Measurements from ENCODE around the gene GUCD1. TPM values are rescaled to one million over a fixed set of nuclear protein-coding genes. Genes with fewer than 3 reads are reported as not detected.
A peak's percentile ranks its signal among the peaks of the same experiment; 100 is the strongest.

Gene GUCD1
- polyA plus RNA-seq, 1 donor (not counting 4 experiments of a cell fraction or from before 2014, with no cell fraction given) = 43.0 TPM

DNA sequence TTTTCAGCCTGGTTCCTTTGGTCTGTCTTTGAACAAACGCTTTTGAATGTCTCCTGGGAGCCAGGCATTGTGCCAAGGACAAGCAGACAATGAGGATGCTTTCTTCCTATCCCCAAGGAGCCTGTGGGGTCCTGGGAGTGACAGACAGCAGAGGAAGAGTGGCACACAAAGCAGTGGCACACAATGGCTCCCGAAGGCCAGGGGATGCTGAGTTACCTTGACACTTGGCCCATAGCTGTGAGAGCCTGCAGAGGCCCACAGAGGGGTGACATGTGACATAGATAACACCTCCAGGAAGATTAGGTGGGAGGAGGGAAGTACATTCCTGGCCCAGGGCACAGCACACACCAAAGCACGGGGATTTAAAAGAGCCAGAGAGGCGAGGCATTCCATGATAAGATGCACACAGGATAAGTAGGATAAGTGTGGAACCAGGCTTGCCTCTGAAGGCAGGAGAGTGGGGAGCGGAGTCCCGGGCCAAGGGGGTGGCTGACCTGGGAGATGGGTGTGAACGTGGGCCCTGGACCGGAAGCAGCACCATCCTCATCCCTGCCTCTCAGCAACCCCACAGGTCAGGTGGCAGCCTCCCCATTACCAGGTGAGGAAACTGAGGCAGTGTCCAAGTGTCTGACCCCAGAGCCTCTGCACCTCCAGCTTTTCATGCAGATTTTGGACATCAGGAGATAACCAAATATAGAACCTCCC is 53.5 kb downstream of the GUCD1 start:
- Histone ChIP-seq H3K27me3 (ENCODE audit: control insufficient read depth, extremely low read depth, insufficient read depth, low read length) (no peaks in the 10 kb centered on the region), H3K79me2 (ENCODE audit: control insufficient read depth, insufficient read depth, low read length) (no peaks in the 10 kb centered on the region), H3K27ac (ENCODE audit: control insufficient read depth, insufficient read depth, low read length) (no peak overlapping the region), H3K36me3 (ENCODE audit: control insufficient read depth in 2 of 2, extremely low read depth in 1 of 2, insufficient read depth in 2 of 2, low read length in 2 of 2) (no peaks in the 10 kb centered on the region), H3K4me2 (ENCODE audit: control insufficient read depth, extremely low read depth, insufficient read depth, low read depth, low read length) (no peak overlapping the region), H3K9me1 (ENCODE audit: control insufficient read depth, extremely low read depth, insufficient read depth, low read length) (no peaks in the 10 kb centered on the region), H2AFZ (ENCODE audit: control insufficient read depth, low read length) (no peak overlapping the region), H3K9ac (ENCODE audit: control insufficient read depth, extremely low read depth, insufficient read depth, low read length) (no peak overlapping the region), H3K4me1 (ENCODE audit: control insufficient read depth, extremely low read depth, insufficient read depth, low read length) (peaks cover 5% of the 10 kb centered on the region), H3K9me3 (ENCODE audit: control insufficient read depth, low read depth, low read length) (no peaks in the 10 kb centered on the region), H4K20me1 (ENCODE audit: control insufficient read depth, extremely low read depth, insufficient read depth, low read length) (no peaks in the 10 kb centered on the region), H3K4me3 (ENCODE audit: control insufficient read depth in 2 of 3, extremely low read depth in 1 of 3, insufficient read depth in 2 of 3, low read depth in 1 of 3, low read length in 3 of 3) (no peak overlapping the region)
- dilution Hi-C loops (cut with MboI; ENCODE audit: extremely low pct_ligation_motif_present, low sequenced_read_pairs) = no loop called here
- FAIRE-seq (no peak), DNase-seq (ENCODE audit: low read depth, low spot score) (no peak)
- TF ChIP-seq CTCF (optimal IDR thresholded peaks at IDR 0.05 in 1 of 3, IDR thresholded peaks at IDR 0.05 in 1 of 3, conservative IDR thresholded peaks at IDR 0.05 in 1 of 3; ENCODE audit: extremely low read depth in 1 of 3, insufficient read depth in 2 of 3, low read length in 3 of 3) = no peak
- no peak for TF ChIP-seq EZH2 (IDR thresholded peaks at IDR 0.05; ENCODE audit: low read length)

DNA sequence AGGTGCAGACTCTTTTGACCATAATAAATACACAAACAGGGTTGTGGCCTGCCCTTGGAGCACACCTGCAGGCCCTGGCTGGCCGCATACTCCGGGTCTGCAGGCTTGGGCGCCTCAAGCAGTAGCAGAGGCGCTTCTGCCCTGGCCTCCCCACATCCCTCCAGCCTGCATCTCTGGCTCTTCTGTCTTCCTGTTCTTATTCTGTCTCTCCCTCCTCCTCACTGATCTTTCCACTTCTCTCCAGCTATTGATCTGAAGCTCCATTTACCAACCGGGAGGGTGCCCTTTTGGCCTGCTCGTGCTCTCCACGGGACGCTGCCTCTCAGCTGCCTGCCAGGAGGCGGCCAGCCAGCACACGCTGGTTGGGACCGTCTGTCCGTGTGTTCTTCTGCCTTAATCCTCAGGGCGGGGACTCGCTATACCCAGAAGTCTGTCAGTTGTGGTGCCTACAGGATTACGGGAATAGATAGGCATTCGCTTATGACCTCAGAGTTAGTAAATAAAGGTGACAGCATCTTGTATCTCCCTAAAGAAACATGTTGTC is 54.6 kb downstream of the GUCD1 start:
- no peak for DNase-seq (ENCODE audit: low read depth, low spot score)
- peak overlapping the region; percentile 25 for H2AFZ ChIP-seq (ENCODE audit: control insufficient read depth, low read length)
- no peaks in the 10 kb centered on the region for H4K20me1 ChIP-seq (ENCODE audit: control insufficient read depth, extremely low read depth, insufficient read depth, low read length)
- no peak overlapping the region for H3K4me2 ChIP-seq (ENCODE audit: control insufficient read depth, extremely low read depth, insufficient read depth, low read depth, low read length)
- H3K79me2 ChIP-seq (ENCODE audit: control insufficient read depth, insufficient read depth, low read length) = no peaks in the 10 kb centered on the region
- no peaks in the 10 kb centered on the region for H3K9me1 ChIP-seq (ENCODE audit: control insufficient read depth, extremely low read depth, insufficient read depth, low read length)
- H3K4me3 ChIP-seq (ENCODE audit: control insufficient read depth in 2 of 3, extremely low read depth in 1 of 3, insufficient read depth in 2 of 3, low read depth in 1 of 3, low read length in 3 of 3) = no peak overlapping the region
- no peaks in the 10 kb centered on the region for H3K9me3 ChIP-seq (ENCODE audit: control insufficient read depth, low read depth, low read length)
- H3K9ac ChIP-seq (ENCODE audit: control insufficient read depth, extremely low read depth, insufficient read depth, low read length) = no peak overlapping the region
- no peaks in the 10 kb centered on the region for H3K36me3 ChIP-seq (ENCODE audit: control insufficient read depth in 2 of 2, extremely low read depth in 1 of 2, insufficient read depth in 2 of 2, low read length in 2 of 2)
- TF ChIP-seq EZH2 (IDR thresholded peaks at IDR 0.05; ENCODE audit: low read length) (no peak), CTCF (optimal IDR thresholded peaks at IDR 0.05 in 1 of 3, IDR thresholded peaks at IDR 0.05 in 1 of 3, conservative IDR thresholded peaks at IDR 0.05 in 1 of 3; ENCODE audit: extremely low read depth in 1 of 3, insufficient read depth in 2 of 3, low read length in 3 of 3) (no peak)
- FAIRE-seq = no peak
- peaks cover 5% of the 10 kb centered on the region for H3K4me1 ChIP-seq (ENCODE audit: control insufficient read depth, extremely low read depth, insufficient read depth, low read length)
- H3K27ac ChIP-seq (ENCODE audit: control insufficient read depth, insufficient read depth, low read length) = no peak overlapping the region
- peaks cover 7% of the 10 kb centered on the region for H3K27me3 ChIP-seq (ENCODE audit: control insufficient read depth, extremely low read depth, insufficient read depth, low read length)
- dilution Hi-C loops (cut with MboI; ENCODE audit: extremely low pct_ligation_motif_present, low sequenced_read_pairs) = no loop called here
